ENCODE data around the gene HUS1. TPM values are rescaled to one million over a fixed set of nuclear protein-coding genes. Genes with fewer than 3 reads are reported as not detected.
"Not testable (repeated sequence)": the region's sequence is repeated elsewhere in the genome, so short reads cannot be mapped to it uniquely, and the experiment has no call there.

Gene HUS1
- total and polyA plus RNA-seq, 5 experiments from 2014 or later: 26.9 to 78.8 (median 36.8) TPM

DNA sequence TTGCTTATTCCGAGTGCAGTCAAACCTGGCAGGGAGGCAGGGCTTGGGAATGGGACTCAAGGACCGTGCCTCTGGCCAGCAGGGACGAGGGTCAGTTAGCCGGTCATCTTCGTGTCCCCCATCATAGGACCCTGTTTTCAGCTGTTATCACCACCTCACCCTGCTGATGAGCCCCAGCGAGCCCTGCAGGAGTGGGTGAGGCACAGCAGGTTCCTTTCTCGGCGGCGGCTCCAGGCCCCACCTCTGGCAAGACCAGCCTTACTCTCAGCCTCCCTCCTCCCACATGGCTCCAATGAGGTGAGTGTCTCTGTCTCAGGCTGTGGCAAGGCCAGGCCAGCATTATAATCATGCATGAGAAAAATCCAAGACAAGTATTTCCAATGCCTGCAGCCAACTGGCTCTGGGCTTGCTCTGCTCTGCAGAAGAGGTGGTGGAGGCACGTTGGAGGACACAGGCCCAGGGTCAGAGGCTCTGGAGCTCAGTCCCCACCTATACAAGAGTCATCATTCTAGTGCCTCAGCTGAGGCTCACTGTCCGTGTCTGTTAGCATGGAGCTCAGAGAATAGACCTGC is 46.9 kb downstream of the HUS1 start:
- DNase-seq: no peak
- Mint-ChIP-seq H3K4me3 (no peak overlapping the region), H3K4me1 (peaks cover 0 to 9% (median 2%) of the 10 kb centered on the region in 4 donors), H3K27ac (no peak overlapping the region), H3K9me3 (no peaks in the 10 kb centered on the region), H3K36me3 (peaks cover 0 to 2% (median 0%) of the 10 kb centered on the region in 3 donors), H3K27me3 (no peaks in the 10 kb centered on the region)
- POLR2A ChIA-PET: no interaction called here
- no peak for ATAC-seq

DNA sequence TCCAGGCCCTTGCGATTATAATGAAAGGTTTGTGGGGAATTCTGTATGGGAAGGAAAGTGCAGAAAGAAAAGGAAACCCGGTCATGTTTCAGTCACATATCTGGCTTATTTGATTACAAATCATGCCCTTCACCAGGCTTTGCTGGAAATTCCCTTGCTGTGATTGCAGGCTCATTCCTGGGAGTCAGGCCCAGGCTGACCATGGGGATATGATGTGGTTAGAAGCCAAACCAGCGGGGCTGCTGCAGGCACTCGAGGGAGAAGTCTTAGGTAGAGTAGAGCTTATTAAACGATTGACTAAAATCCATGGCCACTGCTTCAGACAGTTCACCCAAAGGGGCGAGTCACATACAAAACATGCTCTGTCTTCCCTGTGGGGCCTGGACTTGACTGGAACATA is 47.4 kb downstream of the HUS1 start:
- ATAC-seq (no peak), DNase-seq (no peak)
- POLR2A ChIA-PET: no interaction called here
- Mint-ChIP-seq H3K9me3 (no peaks in the 10 kb centered on the region), H3K4me1 (peaks cover 0 to 4% (median under 1%) of the 10 kb centered on the region in 4 donors), H3K36me3 (peaks cover 0 to 2% (median 0%) of the 10 kb centered on the region in 3 donors), H3K27ac (no peak overlapping the region), H3K27me3 (no peaks in the 10 kb centered on the region), H3K4me3 (no peak overlapping the region)

DNA sequence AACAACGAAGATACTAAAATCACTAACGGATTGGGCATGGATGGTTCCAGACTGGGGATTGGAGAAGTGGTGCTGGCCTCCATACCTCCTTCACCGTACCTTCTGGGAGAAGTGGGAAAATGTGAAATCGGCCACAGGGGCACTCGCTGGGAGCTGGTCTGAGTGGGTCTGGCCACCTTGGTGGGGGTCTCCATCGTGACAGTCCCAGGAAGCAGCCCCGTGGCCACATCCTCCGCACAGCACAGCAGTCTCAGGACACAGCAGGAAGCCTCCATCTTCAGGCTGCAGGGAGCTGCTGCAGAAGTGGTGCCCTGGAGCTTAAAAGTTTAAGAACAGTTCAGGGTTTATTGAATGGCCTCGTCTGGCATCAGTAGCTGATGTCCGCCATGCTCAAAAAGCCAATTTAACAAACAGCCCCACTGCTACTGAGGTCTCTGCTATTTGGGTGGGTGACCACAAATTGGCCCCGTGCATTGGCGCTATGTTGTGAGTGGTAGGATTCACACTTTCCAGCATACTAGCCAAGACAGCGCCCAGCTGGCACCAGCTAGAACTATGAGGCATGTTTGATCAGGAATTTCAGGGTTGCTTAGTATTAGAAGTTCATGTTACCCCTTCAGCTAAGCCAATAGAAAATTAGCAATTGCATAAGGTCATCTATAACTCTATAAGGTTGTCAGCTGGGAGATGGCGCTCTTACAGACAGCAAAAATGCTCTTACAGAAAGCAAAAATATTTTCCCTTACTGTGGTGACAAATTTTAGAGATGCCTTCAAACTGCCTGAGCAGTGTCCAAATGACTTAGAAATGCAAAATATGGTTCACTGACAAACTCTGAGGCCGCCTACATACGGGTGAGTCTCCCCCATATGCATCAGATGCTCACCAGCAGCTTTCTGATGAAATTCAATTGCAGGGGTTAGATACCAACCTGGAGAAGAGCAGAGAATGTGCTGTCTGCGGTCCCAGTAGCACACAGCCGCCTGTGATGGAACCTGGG is 48.1 kb downstream of the HUS1 start:
- Mint-ChIP-seq H3K36me3 (peaks cover 0 to 4% (median 2%) of the 10 kb centered on the region in 3 donors), H3K9me3 (peaks cover 0 to under 1% (median 0%) of the 10 kb centered on the region in 9 donors), H3K4me1 (peaks cover 0 to 4% (median under 1%) of the 10 kb centered on the region in 4 donors), H3K27ac (no peak overlapping the region), H3K4me3 (no peak overlapping the region), H3K27me3 (no peaks in the 10 kb centered on the region)
- ATAC-seq: no peak
- no peak for DNase-seq
- POLR2A ChIA-PET: no interaction called here

DNA sequence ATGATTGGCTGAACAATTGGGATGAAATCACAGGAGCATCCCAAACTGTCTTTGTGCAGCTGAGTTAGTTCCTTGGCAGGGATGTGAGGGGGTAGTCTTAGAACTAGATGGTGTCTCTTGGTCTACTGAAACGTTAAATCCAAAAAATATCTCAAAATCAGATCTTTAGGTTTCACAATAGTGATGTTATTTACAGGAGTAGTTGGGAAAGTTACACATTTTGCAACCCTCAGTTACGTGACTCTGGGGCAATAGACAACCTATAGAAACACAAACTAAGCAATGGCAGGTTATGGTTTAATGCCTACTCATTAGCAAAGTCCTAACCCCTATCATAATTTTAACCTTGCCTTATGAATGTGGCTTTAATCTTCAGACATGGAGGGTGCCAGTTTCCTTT is 55.1 kb downstream of the HUS1 start:
- POLR2A ChIA-PET: no interaction called here
- peaks cover 0 to 2% (median under 1%) of the 10 kb centered on the region in 4 donors for H3K4me1 Mint-ChIP-seq
- ATAC-seq (no peak), DNase-seq (no peak)
- peaks cover 0 to 15% (median 0%) of the 10 kb centered on the region in 9 donors for H3K9me3 Mint-ChIP-seq
- no peaks in the 10 kb centered on the region for H3K27me3 Mint-ChIP-seq
- H3K4me3 Mint-ChIP-seq: no peak overlapping the region
- peaks cover 0 to 21% (median 7%) of the 10 kb centered on the region in 3 donors for H3K36me3 Mint-ChIP-seq
- no peak overlapping the region for H3K27ac Mint-ChIP-seq

DNA sequence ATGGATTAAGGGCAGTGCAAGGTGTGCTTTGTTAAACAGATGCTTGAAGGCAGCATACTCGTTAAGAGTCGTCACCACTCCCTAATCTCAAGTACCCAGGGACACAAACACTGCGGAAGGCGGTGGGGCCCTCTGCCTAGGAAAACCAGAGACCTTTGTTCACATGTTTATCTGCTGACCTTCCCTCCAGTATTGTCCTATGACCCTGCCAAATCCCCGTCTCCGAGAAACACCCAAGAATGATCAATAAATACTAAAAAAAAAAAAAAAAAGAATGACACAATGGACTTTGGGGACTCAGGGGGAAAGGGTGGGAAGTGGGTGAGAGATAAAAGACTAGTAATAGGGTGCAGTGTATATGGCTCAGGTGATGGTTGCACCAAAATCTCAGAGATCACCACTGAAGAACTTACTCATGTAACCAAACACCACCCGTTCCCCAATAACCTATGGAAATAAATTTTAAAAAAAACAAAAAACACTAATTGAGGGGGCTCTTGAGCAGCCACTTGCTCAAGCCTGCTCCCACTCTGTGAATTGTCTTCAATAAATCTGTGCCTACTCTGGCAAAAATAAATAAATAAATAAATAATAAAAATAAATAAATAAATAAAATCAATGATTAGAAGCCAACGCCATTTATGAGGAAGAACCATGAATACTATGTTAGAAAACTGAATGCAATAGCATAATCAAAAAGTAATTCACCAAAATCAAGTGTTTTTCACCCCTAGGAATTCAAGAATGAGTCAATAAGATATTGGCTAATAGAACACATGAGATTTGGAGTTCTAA is 56.1 kb downstream of the HUS1 start:
- ATAC-seq, H3K4me1 Mint-ChIP-seq, H3K27me3 Mint-ChIP-seq, H3K27ac Mint-ChIP-seq, H3K4me3 Mint-ChIP-seq, POLR2A ChIA-PET, DNase-seq: not testable (repeated sequence)
- Mint-ChIP-seq H3K9me3 (peaks cover 0 to 15% (median 0%) of the 10 kb centered on the region in 9 donors), H3K36me3 (peaks cover 0 to 21% (median 7%) of the 10 kb centered on the region in 3 donors)

DNA sequence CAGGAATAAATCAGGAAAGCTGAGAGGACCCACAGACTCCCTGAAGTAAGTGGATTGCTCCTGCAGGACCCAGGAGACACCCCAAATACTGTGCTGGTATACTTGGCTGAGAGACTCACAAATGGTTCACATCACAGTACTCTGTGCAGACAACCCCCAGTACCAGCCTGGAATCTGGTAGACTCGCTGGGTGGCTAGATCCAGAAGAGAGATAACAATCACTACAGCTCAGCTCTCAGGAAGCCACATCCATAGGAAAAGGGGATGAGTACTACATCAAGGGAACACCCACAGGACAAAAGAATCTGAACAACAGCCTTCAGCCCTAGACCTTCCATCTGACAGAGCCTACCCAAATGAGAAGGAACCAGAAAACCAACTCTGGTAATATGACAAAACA is 62.9 kb downstream of the HUS1 start:
- DNase-seq, H3K9me3 Mint-ChIP-seq, H3K4me1 Mint-ChIP-seq, H3K4me3 Mint-ChIP-seq, ATAC-seq, POLR2A ChIA-PET, H3K27ac Mint-ChIP-seq: not testable (repeated sequence)
- H3K36me3 Mint-ChIP-seq: peaks cover 3 to 18% (median 3%) of the 10 kb centered on the region in 3 donors
- H3K27me3 Mint-ChIP-seq: peaks cover 3 to 21% (median 5%) of the 10 kb centered on the region in 5 donors

DNA sequence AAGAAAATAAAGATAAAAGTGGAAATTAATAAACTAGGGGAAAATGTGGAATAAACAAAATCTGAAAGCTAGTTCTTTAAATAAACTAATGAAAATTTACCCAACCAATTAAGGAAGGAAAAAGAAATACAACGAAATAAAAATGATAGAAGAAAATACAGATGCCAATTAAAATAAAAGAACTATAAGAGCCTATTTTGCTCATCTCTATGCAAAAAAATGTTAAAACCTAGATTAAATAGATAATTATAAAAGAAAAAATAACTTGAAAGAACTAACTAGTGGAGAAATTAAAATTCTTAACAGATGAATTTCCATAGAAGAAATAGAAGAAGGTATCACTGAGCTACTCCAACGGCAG is 63.8 kb downstream of the HUS1 start:
- no peak for ATAC-seq
- peaks cover 3 to 15% (median 3%) of the 10 kb centered on the region in 3 donors for H3K36me3 Mint-ChIP-seq
- H3K4me3 Mint-ChIP-seq: no peak overlapping the region
- peaks cover 0 to 2% (median 0%) of the 10 kb centered on the region in 9 donors for H3K9me3 Mint-ChIP-seq
- no peak overlapping the region for H3K27ac Mint-ChIP-seq
- DNase-seq: no peak
- H3K27me3 Mint-ChIP-seq: peaks cover 3 to 24% (median 8%) of the 10 kb centered on the region in 5 donors
- POLR2A ChIA-PET: no interaction called here
- H3K4me1 Mint-ChIP-seq: no peaks in the 10 kb centered on the region

DNA sequence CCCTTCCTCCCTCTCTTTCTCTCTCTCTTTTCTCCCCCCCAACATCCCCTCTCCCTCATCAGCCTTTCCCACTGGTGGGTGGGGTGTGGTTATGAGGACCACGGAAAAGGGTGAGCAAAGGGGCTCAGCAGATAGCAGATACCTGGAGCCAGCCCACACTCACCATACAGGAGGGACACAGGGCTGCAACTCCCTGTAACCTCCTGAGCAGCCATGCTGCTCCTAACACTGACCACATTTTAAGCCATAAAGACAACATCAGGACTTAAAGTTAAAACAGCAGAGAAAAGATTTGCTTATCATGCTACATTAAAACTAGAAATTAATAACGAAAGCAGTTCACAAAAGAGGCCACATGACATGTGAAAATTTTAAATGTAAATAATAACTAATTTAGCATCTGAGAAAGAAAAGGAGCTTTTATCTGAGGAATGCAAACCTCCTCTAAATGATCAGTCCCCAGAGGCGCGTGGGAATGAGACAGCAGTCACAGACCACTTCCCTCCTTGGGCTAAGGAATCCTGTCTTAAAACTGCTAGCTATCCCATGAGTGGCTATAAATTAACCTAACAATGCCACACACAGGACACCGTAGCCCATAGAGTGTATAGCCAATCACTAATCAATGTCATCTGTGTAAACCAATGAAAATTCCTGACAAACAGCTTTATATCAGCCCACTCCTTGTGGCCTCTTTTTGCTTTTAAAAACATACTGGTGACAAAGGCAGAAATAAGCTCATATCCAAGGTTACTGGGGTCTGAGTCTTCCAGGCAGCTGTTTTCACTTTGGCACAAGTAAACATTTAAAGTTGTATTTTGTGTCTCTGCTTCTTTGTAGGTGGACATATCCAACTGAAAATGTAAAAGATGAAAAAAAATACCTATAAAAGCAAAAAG is 64.4 kb downstream of the HUS1 start:
- H3K36me3 Mint-ChIP-seq: peaks cover 3 to 9% (median 3%) of the 10 kb centered on the region in 3 donors
- H3K27ac Mint-ChIP-seq: peak overlapping the region in 1 of 10 donors; percentile 39
- DNase-seq: no peak
- peaks cover 3 to 24% (median 8%) of the 10 kb centered on the region in 5 donors for H3K27me3 Mint-ChIP-seq
- peaks cover 0 to 2% (median 0%) of the 10 kb centered on the region in 9 donors for H3K9me3 Mint-ChIP-seq
- ATAC-seq: no peak
- no peak overlapping the region for H3K4me3 Mint-ChIP-seq
- H3K4me1 Mint-ChIP-seq: no peaks in the 10 kb centered on the region
- POLR2A ChIA-PET: no interaction called here

Other genes starting within 250 kb of the HUS1 start
- under 1 TPM; 0.66 to 0.78 TPM for gene PKD1L1, start 31.1 kb downstream of the HUS1 start, total RNA-seq
- gene PKD1L1, start 31.1 kb downstream of the HUS1 start, polyA plus RNA-seq: under 1 TPM in 2 of 3 donors, not detected in 1; 0.07 to 0.08 TPM
- not detected for gene SUN3, start 49.5 kb upstream of the HUS1 start, total RNA-seq
- 1 to 10 TPM in 2 of 3 donors, under 1 TPM in 1; 0.60 to 2.3 (median 1.0) TPM for gene SUN3, start 49.5 kb upstream of the HUS1 start, polyA plus RNA-seq
- gene C7orf57, start 55.9 kb upstream of the HUS1 start, total RNA-seq: not detected
- gene C7orf57, start 55.9 kb upstream of the HUS1 start, polyA plus RNA-seq: under 1 TPM in 2 of 3 donors, not detected in 1; 0.07 to 0.13 TPM
- 10 to 100 TPM; 37.2 to 38.0 TPM for gene UPP1, start 109.7 kb upstream of the HUS1 start, total RNA-seq
- gene UPP1, start 109.7 kb upstream of the HUS1 start, polyA plus RNA-seq: 10 to 100 TPM; 67.3 to 68.7 (median 68.6) TPM
- not detected for gene ABCA13, start 191.8 kb upstream of the HUS1 start, total RNA-seq
- gene ABCA13, start 191.8 kb upstream of the HUS1 start, polyA plus RNA-seq: not detected

Measured in naive thymus-derived CD8-positive, alpha-beta T cell (primary cell).